Testis (tissue), 2 donors: ENCODE data around the gene CDKN1C.

ENCODE experiments used
- CTCF ChIP-seq, 3 experiments: fragments of 450-650 bp in 2 of 3; fragments of 200-600 bp in 1 of 3; sonication (generic) in 1 of 3; IDR thresholded peaks; one replicate each; pipeline ENCODE4 v1.5.1; 2016 to 2019; ENCODE audit warnings: antibody characterized with exemption in 3 of 3, mild to moderate bottlenecking in 2 of 3, moderate library complexity in 1 of 3
- POLR2A ChIP-seq: fragments of 450-650 bp; IDR thresholded peaks from one replicate; pipeline ENCODE4 v1.6.1; 2017; ENCODE audit warnings: antibody characterized with exemption, mild to moderate bottlenecking, moderate library complexity

- no peak for TF ChIP-seq CTCF (IDR thresholded peaks at IDR 0.05)
- no peak for TF ChIP-seq POLR2A
These were observed 39.5 kb downstream of the CDKN1C start for GRCh38 chr11:2846056-2846455.
